ENCODE measurements around the gene SLC39A7. TPM values are rescaled to one million over a fixed set of nuclear protein-coding genes. Genes with fewer than 3 reads are reported as not detected.

Gene SLC39A7
- total RNA-seq, 1 experiment from 2014 or later, result 130 TPM

GRCh38 chr6:33163540-33163939 lies 37.1 kb upstream of the SLC39A7 start:
- ChIA-PET CTCF (no interaction called here), POLR2A (no interaction called here), RAD21 (ENCODE audit: low non-redundant PET in 1 of 2, low total read pairs in 2 of 2, uncharacterized antibody in 2 of 2, unreplicated experiment in 2 of 2) (no interaction called here)
- no peak for DNase-seq (ENCODE audit: low read depth, low spot score)
- TF ChIP-seq CEBPB (IDR thresholded peaks at IDR 0.05; ENCODE audit: low read depth) (no peak), FOSL1 (IDR thresholded peaks at IDR 0.05; ENCODE audit: low read depth) (no peak), ZFX (IDR thresholded peaks at IDR 0.05) (no peak), MAX (IDR thresholded peaks at IDR 0.05) (no peak), RAD21 (IDR thresholded peaks at IDR 0.05; ENCODE audit: low read depth) (no peak), ZNF274 (IDR thresholded peaks at IDR 0.05; ENCODE audit: low read depth, low read length) (no peak), POLR2A (IDR thresholded peaks at IDR 0.05; ENCODE audit: borderline replicate concordance, extremely low read depth, insufficient read depth, insufficient read length) (no peak), CBX3 (IDR thresholded peaks at IDR 0.05; ENCODE audit: low read depth) (no peak), CTCF (IDR thresholded peaks at IDR 0.05 in 2 of 3, conservative IDR thresholded peaks at IDR 0.05 in 1 of 3; ENCODE audit: borderline replicate concordance in 1 of 3, insufficient read depth in 1 of 3, low read depth in 2 of 3, low read length in 2 of 3) (no peak), YY1 (IDR thresholded peaks at IDR 0.05; ENCODE audit: extremely low read depth, insufficient replicate concordance, low read depth, low read length) (no peak), SIN3A (IDR thresholded peaks at IDR 0.05; ENCODE audit: low read depth) (no peak), POLR2AphosphoS5 (IDR thresholded peaks at IDR 0.05; ENCODE audit: low read depth, low read length) (no peak), SP1 (IDR thresholded peaks at IDR 0.05; ENCODE audit: low read depth) (no peak)
- TF ChIP-seq, protein P1, sequence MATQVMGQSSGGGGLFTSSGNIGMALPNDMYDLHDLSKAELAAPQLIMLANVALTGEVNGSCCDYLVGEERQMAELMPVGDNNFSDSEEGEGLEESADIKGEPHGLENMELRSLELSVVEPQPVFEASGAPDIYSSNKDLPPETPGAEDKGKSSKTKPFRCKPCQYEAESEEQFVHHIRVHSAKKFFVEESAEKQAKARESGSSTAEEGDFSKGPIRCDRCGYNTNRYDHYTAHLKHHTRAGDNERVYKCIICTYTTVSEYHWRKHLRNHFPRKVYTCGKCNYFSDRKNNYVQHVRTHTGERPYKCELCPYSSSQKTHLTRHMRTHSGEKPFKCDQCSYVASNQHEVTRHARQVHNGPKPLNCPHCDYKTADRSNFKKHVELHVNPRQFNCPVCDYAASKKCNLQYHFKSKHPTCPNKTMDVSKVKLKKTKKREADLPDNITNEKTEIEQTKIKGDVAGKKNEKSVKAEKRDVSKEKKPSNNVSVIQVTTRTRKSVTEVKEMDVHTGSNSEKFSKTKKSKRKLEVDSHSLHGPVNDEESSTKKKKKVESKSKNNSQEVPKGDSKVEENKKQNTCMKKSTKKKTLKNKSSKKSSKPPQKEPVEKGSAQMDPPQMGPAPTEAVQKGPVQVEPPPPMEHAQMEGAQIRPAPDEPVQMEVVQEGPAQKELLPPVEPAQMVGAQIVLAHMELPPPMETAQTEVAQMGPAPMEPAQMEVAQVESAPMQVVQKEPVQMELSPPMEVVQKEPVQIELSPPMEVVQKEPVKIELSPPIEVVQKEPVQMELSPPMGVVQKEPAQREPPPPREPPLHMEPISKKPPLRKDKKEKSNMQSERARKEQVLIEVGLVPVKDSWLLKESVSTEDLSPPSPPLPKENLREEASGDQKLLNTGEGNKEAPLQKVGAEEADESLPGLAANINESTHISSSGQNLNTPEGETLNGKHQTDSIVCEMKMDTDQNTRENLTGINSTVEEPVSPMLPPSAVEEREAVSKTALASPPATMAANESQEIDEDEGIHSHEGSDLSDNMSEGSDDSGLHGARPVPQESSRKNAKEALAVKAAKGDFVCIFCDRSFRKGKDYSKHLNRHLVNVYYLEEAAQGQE (IDR thresholded peaks at IDR 0.05; ENCODE audit: low read depth), result no peak
- TF ChIP-seq, protein P2, sequence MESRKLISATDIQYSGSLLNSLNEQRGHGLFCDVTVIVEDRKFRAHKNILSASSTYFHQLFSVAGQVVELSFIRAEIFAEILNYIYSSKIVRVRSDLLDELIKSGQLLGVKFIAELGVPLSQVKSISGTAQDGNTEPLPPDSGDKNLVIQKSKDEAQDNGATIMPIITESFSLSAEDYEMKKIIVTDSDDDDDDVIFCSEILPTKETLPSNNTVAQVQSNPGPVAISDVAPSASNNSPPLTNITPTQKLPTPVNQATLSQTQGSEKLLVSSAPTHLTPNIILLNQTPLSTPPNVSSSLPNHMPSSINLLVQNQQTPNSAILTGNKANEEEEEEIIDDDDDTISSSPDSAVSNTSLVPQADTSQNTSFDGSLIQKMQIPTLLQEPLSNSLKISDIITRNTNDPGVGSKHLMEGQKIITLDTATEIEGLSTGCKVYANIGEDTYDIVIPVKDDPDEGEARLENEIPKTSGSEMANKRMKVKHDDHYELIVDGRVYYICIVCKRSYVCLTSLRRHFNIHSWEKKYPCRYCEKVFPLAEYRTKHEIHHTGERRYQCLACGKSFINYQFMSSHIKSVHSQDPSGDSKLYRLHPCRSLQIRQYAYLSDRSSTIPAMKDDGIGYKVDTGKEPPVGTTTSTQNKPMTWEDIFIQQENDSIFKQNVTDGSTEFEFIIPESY (IDR thresholded peaks at IDR 0.05; ENCODE audit: extremely low read depth, insufficient replicate concordance, low read length), result no peak
- Histone ChIP-seq H3K4me2 (ENCODE audit: low read length) (no peak overlapping the region), H4K20me1 (ENCODE audit: insufficient read depth) (no peaks in the 10 kb centered on the region), H3K27ac (ENCODE audit: low read depth, low read length) (no peak overlapping the region), H3K79me2 (ENCODE audit: insufficient read depth, low read length) (no peaks in the 10 kb centered on the region), H3K36me3 (ENCODE audit: control insufficient read depth in 1 of 2, insufficient read depth in 2 of 2, low read length in 2 of 2) (no peaks in the 10 kb centered on the region), H3K9me3 (ENCODE audit: control insufficient read depth in 1 of 2, insufficient read depth in 1 of 2, low read depth in 1 of 2, low read length in 2 of 2) (no peaks in the 10 kb centered on the region), H3K9me2 (ENCODE audit: insufficient read depth) (no peaks in the 10 kb centered on the region), H2AFZ (ENCODE audit: low read depth, low read length, poor library complexity, severe bottlenecking) (no peak overlapping the region), H3K4me3 (replicated peaks in 1 of 2; ENCODE audit: low read depth in 1 of 2, low read length in 2 of 2) (no peak overlapping the region), H3K27me3 (ENCODE audit: insufficient read depth, low read length) (no peaks in the 10 kb centered on the region), H3K9ac (ENCODE audit: low read length) (no peak overlapping the region), H3K4me1 (ENCODE audit: control insufficient read depth in 1 of 2, insufficient read depth in 2 of 2, low read length in 2 of 2) (peaks cover 11 to 29% of the 10 kb centered on the region in 2 experiments)
- ATAC-seq, result no peak
- intact Hi-C loops (cut with micrococcal nuclease), result no loop called here
- BruUV-seq (replicated peaks), result no TSS peak
